NCI-H1930 (cell line): ENCODE results near the gene SIRT7.
"Not testable (repeated sequence)": the region's sequence is repeated elsewhere in the genome, so short reads cannot be mapped to it uniquely, and the experiment has no call there.

Experiments
- DNase-seq, 2 experiments: peaks; one replicate each; lab custom pipeline; 2025; lab: John Stamatoyannopoulos, UW

SIRT7 gene

GRCh38 chr17:81918832-81919545 is 1.0 kb upstream of the SIRT7 start:
- no peak for DNase-seq

GRCh38 chr17:81918333-81918669 is 325 bp upstream of the SIRT7 start:
- not testable (repeated sequence) for DNase-seq

GRCh38 chr17:81916234-81917001 is 1.6 kb downstream of the SIRT7 start:
- DNase-seq, result no peak

GRCh38 chr17:81915331-81915730 is 2.6 kb downstream of the SIRT7 start:
- DNase-seq, result no peak

- no peak for DNase-seq
Observed at GRCh38 chr17:81914103-81914850, 3.7 kb downstream of the SIRT7 start.

GRCh38 chr17:81913394-81914102 is 4.4 kb downstream of the SIRT7 start:
- DNase-seq, result no peak

- DNase-seq, result no peak
Observed at GRCh38 chr17:81912441-81913309, 5.3 kb downstream of the SIRT7 start.

- no peak for DNase-seq
Observed at GRCh38 chr17:81911969-81912368, 6.0 kb downstream of the SIRT7 start.

GRCh38 chr17:81911277-81911961 is 6.6 kb downstream of the SIRT7 start, which contains the start of gene PCYT2:
Gene PCYT2 (minus strand): TSS chr17:81911399. CDS start chr17:81911355, 44 bp downstream.
- peak; percentile 88 to 95 for DNase-seq

GRCh38 chr17:81910840-81911276 is 7.1 kb downstream of the SIRT7 start:
- DNase-seq, result no peak

- DNase-seq, result no peak
Observed at GRCh38 chr17:81909966-81910839, 7.8 kb downstream of the SIRT7 start.

- DNase-seq, result no peak
Observed at GRCh38 chr17:81909231-81909630, 8.7 kb downstream of the SIRT7 start.

- DNase-seq, result no peak
Observed at GRCh38 chr17:81908793-81909192, 9.2 kb downstream of the SIRT7 start.

- no peak for DNase-seq
Observed at GRCh38 chr17:81907219-81908145, 10.5 kb downstream of the SIRT7 start.

GRCh38 chr17:81906476-81907218 is 11.3 kb downstream of the SIRT7 start:
- no peak for DNase-seq

GRCh38 chr17:81905993-81906392 is 12.0 kb downstream of the SIRT7 start:
- DNase-seq, result no peak

GRCh38 chr17:81905424-81905875 is 12.5 kb downstream of the SIRT7 start:
- no peak for DNase-seq
